Neural crest cell (in vitro differentiated cells): ENCODE results near the gene FBXO22. TPM values are rescaled to one million over a fixed set of nuclear protein-coding genes. Genes with fewer than 3 reads are reported as not detected.

Source experiments
- DNase-seq: peaks from one replicate; pipeline ENCODE4 v3.0.0; 2021; ENCODE audit warnings: low read depth, mixed read lengths, low spot score
- H3K27ac Mint-ChIP-seq: one replicate; pipeline ENCODE4 v1.8.0; 2021; ENCODE audit warnings: mild to moderate bottlenecking, mixed read lengths; ENCODE audit not compliant: unreplicated experiment
- H3K27me3 Mint-ChIP-seq: 2 replicates; pipeline ENCODE4 v1.8.0; 2021; ENCODE audit warnings: low read depth, mild to moderate bottlenecking, mixed read lengths
- H3K36me3 Mint-ChIP-seq: 2 replicates; pipeline ENCODE4 v1.8.0; 2021; ENCODE audit warnings: low read depth, mild to moderate bottlenecking, mixed read lengths
- H3K4me1 Mint-ChIP-seq: 2 replicates; pipeline ENCODE4 v1.8.0; 2021; ENCODE audit warnings: mixed read lengths
- H3K4me3 Mint-ChIP-seq: one replicate; pipeline ENCODE4 v1.8.0; 2021; ENCODE audit warnings: mild to moderate bottlenecking, mixed read lengths
- H3K9me3 Mint-ChIP-seq: 2 replicates; pipeline ENCODE4 v1.8.0; 2021; ENCODE audit warnings: mixed read lengths
- total RNA-seq: library from RNA; stranded (reverse); gene quantifications from 2 replicates; pipeline ENCODE4 v1.2.1, GENCODE V29; 2021
- TF ChIP-seq, protein P1 (sequence below): fragments of 200-600 bp; sonication (generic); conservative IDR thresholded peaks from 2 replicates; pipeline ENCODE4 v1.5.0; 2021; ENCODE audit warnings: antibody characterized with exemption, mild to moderate bottlenecking

Gene FBXO22
- total RNA-seq, 1 donor from 2014 or later, result 53.8 TPM

DNA sequence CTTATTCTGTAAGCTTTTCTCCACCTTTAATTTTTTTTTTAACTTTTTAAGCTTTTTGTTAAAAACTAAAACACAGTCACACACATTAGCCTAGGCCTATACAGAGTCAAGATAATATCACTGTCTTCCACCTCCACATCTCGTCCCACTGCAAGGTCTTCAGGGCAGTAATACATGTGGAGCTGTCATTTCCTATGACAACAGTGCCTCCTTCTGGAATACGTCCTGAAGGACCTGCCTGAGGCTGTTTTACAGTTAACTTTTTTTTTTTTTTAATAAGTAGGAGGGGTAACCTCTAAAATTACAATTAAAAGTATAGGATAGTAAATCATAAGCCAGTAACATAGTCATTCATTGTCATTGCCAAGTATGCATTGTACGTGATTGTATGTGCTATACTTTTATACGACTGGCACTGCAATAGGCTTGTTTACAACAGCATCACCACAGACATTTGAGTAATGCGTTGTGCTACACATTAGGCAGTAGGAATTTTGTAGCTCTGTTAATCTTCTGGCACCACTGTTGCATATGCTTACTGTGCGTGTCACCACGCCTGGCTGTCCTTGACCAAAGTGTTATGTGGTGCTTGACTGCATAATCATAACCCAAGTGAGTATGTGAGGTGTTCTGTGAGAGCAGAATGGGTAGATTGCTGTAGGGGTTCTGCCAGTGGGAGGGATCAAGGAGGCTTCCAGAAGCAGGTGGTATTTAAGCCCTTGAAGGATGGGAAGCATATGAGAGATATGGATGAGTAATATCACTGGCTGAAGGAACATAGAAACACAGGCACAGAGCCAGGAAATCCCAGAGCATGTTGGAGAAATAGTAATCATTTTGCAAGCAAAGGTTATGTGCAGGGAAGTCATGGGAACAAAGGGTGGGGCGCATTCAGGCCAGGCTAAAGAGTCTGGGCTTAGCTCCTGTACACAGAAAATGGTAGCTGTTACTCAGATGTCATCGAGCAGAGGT is 18.3 kb downstream of the FBXO22 start:
- peaks cover 10% of the 10 kb centered on the region for H3K36me3 Mint-ChIP-seq
- TF ChIP-seq, protein P1, sequence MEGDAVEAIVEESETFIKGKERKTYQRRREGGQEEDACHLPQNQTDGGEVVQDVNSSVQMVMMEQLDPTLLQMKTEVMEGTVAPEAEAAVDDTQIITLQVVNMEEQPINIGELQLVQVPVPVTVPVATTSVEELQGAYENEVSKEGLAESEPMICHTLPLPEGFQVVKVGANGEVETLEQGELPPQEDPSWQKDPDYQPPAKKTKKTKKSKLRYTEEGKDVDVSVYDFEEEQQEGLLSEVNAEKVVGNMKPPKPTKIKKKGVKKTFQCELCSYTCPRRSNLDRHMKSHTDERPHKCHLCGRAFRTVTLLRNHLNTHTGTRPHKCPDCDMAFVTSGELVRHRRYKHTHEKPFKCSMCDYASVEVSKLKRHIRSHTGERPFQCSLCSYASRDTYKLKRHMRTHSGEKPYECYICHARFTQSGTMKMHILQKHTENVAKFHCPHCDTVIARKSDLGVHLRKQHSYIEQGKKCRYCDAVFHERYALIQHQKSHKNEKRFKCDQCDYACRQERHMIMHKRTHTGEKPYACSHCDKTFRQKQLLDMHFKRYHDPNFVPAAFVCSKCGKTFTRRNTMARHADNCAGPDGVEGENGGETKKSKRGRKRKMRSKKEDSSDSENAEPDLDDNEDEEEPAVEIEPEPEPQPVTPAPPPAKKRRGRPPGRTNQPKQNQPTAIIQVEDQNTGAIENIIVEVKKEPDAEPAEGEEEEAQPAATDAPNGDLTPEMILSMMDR, result peak; percentile 51
- H3K27ac Mint-ChIP-seq, result peak overlapping the region; percentile 69
- DNase-seq, result no peak
- H3K27me3 Mint-ChIP-seq, result no peaks in the 10 kb centered on the region
- H3K9me3 Mint-ChIP-seq, result no peaks in the 10 kb centered on the region
- H3K4me3 Mint-ChIP-seq, result no peak overlapping the region
- no peaks in the 10 kb centered on the region for H3K4me1 Mint-ChIP-seq

DNA sequence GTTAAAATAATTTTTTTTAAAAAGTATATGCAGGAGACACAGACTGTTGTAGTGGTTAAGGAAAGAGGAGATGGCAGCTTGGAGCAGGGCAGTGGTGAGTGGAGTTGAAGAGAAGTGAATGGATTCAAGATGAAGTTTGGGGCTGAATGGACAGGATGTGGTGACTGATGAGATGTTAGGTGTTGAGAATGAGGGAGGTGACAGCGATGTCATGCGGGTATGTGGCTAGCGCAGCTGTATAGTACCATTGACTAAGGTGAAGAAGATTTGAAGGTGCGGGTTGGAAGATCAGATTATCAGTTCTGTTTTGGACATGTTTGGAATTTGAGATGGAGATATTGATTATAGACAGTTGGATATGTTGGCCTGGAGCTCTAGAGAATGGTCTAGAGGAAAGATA is 20.1 kb downstream of the FBXO22 start:
- TF ChIP-seq, protein P1, result no peak
- no peaks in the 10 kb centered on the region for H3K27me3 Mint-ChIP-seq
- no peaks in the 10 kb centered on the region for H3K9me3 Mint-ChIP-seq
- H3K4me3 Mint-ChIP-seq, result no peak overlapping the region
- H3K4me1 Mint-ChIP-seq, result no peaks in the 10 kb centered on the region
- H3K36me3 Mint-ChIP-seq, result peaks cover 7% of the 10 kb centered on the region
- peak overlapping the region; percentile 44 for H3K27ac Mint-ChIP-seq
- no peak for DNase-seq

DNA sequence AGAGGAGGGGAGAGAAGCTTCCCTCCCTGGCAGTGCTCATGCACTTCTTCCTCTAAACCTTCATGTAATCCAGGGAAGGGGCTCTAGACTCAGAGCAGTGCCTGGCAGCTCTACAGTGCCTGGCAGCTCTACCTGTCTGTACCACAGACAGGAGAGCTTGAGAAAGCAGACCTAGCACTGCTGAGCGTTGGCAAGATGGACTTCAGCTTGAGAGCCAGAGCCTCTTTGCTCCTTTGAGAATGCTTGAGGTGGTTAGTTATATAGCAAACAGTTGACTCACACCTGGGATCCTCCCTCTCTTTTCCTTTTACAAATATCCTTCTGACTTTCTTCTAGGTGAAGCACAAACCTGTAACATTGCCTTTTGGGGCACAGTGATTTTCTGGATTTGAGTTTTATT is 20.9 kb downstream of the FBXO22 start:
- no peak overlapping the region for H3K27ac Mint-ChIP-seq
- no peaks in the 10 kb centered on the region for H3K4me1 Mint-ChIP-seq
- H3K4me3 Mint-ChIP-seq, result no peak overlapping the region

DNA sequence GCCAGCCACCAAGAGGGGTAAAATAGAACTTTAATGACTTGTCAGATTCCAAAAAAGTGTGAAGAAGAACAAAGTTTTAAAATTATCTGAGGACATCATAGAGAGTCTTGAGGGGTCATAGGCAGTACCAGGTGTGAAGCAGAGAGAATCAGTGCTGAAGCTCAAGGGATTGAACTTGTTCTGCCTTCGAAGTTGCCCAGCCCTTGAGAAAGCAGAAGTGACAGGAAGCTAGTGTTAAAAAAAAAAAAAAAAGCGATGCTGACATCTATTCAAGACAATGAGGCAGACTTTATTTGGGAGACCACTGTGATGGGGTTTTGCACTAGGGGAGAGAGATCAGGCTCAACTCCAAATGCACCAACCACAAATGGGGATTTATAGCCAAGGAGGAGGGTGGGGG is 21.8 kb downstream of the FBXO22 start:
- no peak overlapping the region for H3K4me3 Mint-ChIP-seq
- H3K27ac Mint-ChIP-seq, result no peak overlapping the region
- peaks cover 7% of the 10 kb centered on the region for H3K36me3 Mint-ChIP-seq

More for the DNA sequence above, 20.9 kb downstream of the FBXO22 start:
- Mint-ChIP-seq H3K36me3 (peaks cover 7% of the 10 kb centered on the region), H3K9me3 (no peaks in the 10 kb centered on the region), H3K27me3 (no peaks in the 10 kb centered on the region)
- TF ChIP-seq, protein P1, result no peak
- DNase-seq, result no peak

DNA sequence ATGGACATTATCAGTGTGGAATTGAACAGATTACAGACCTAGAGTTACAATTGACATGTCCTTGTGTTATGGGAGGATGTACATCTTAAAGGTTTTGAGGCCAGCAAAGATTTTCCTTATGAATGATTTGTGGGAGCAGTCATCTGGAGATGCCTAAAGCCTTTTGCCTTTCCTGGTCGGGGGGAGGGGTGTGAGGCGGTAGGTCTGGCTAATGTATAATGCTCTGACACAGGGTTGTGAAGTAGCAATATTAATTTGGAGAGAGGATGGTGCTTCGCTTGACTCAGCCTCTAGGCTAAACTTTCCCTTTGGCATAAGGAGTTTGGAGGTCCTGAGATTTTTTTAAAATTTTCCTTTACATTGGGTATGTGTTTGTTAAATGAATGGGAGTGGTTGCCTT is 23.3 kb downstream of the FBXO22 start:
- Mint-ChIP-seq H3K36me3 (peaks cover 13% of the 10 kb centered on the region), H3K4me1 (no peaks in the 10 kb centered on the region), H3K9me3 (no peaks in the 10 kb centered on the region), H3K27ac (peak overlapping the region; percentile 67), H3K27me3 (no peaks in the 10 kb centered on the region), H3K4me3 (no peak overlapping the region)
- TF ChIP-seq, protein P1, result no peak
- DNase-seq, result no peak

More for the DNA sequence above, 21.8 kb downstream of the FBXO22 start:
- Mint-ChIP-seq H3K9me3 (no peaks in the 10 kb centered on the region), H3K4me1 (no peaks in the 10 kb centered on the region), H3K27me3 (no peaks in the 10 kb centered on the region)
- TF ChIP-seq, protein P1, result no peak
- no peak for DNase-seq
